Kidney (tissue), 14 donors: ENCODE results near the gene RAB6B. TPM values are rescaled to one million over a fixed set of nuclear protein-coding genes. Genes with fewer than 3 reads are reported as not detected.
A peak's percentile ranks its signal among the peaks of the same experiment; 100 is the strongest.

ENCODE experiments used
- DNase-seq, 5 donors: peaks; one replicate each; pipeline ENCODE4 v3.0.0-alpha.2; 2013 to 2020
- FAIRE-seq: peaks from 2 replicates; lab custom pipeline; 2012; peaks lifted over from hg19 to GRCh38; lab: Jason Lieb, UNC
- H3K27ac ChIP-seq, 2 donors: one replicate each; pipeline ENCODE4 v1.7.0; 2013; ENCODE audit warnings: low read depth in 2 of 2, low read length in 2 of 2, inconsistent platforms in 1 of 2
- H3K27me3 ChIP-seq: one replicate; pipeline ENCODE4 v1.7.1; 2013; ENCODE audit warnings: low read length, inconsistent platforms; ENCODE audit not compliant: control insufficient read depth, insufficient read depth
- H3K36me3 ChIP-seq, 3 donors: one replicate each; pipeline versions ENCODE4 v1.7.0 to v1.7.1; 2013; ENCODE audit warnings: low read length in 3 of 3, control low read depth in 1 of 3, inconsistent platforms in 1 of 3; ENCODE audit not compliant: insufficient read depth in 3 of 3, control insufficient read depth in 2 of 3
- H3K4me1 ChIP-seq, 3 donors: one replicate each; pipeline versions ENCODE4 v1.7.0 to v1.7.1; 2013; ENCODE audit warnings: low read length in 3 of 3, inconsistent platforms in 1 of 3, low read depth in 1 of 3; ENCODE audit not compliant: control insufficient read depth in 2 of 3, insufficient read depth in 2 of 3
- H3K4me3 ChIP-seq, 3 donors: one replicate each; pipeline versions ENCODE4 v1.7.0 to v1.8.1; 2013; ENCODE audit warnings: low read length in 3 of 3, control low read depth in 1 of 3, inconsistent platforms in 1 of 3
- H3K9ac ChIP-seq, 3 donors: one replicate each; pipeline versions ENCODE4 v1.7.0 to v1.7.1; 2013; ENCODE audit warnings: low read length in 3 of 3, control low read depth in 1 of 3, inconsistent platforms in 1 of 3
- H3K9me3 ChIP-seq, 3 donors: one replicate each; pipeline versions ENCODE4 v1.7.0 to v1.7.1; 2013; ENCODE audit warnings: low read length in 3 of 3, control low read depth in 1 of 3, inconsistent platforms in 1 of 3; ENCODE audit not compliant: control insufficient read depth in 2 of 3, insufficient read depth in 1 of 3
- intact Hi-C: fragments of 100-400 bp; cut with DNase I; formaldehyde crosslinking; loops from one replicate; pipeline ENCODE4 v1.11.1; 2022
- polyA plus RNA-seq: library from polyadenylated mRNA; stranded (reverse); fragments of 350-450 nt; fragmentation: Illumina TruSeq; extraction: RNeasy Lipid Tissue Mini Kit (QIAGEN cat#74804); gene quantifications from one replicate; pipeline ENCODE4 v1.2.3, GENCODE V29; 2014; ENCODE audit warnings: low read depth, low replicate concordance; ENCODE audit not compliant: insufficient read depth
- total RNA-seq: library from RNA; stranded (reverse); fragmentation: NEBNext Ultra II Directional; extraction: Animal tissue kit (Norgen Biotek cat#: 25700); gene quantifications from one replicate; pipeline ENCODE4 v1.2.1, GENCODE V29; 2021
- TF ChIP-seq, protein P1 (sequence below): IDR thresholded peaks from 3 replicates; pipeline ENCODE4 v1.5.1; 2012; ENCODE audit warnings: mild to moderate bottlenecking, moderate library complexity, borderline replicate concordance; ENCODE audit not compliant: insufficient read depth; ENCODE audit errors: extremely low read depth
- donor health status: control.
- donor health status: control.
- donor health status: control.
- donor health status: control.
- donor health status: control.
- donor health status: DM: yes; HTN: yes; CAD: no.
- donor health status: Normal renal cell carcinoma (clear cell type).

RAB6B gene
- total and polyA plus RNA-seq, 2 donors from 2014 or later = 6.6 to 17.7 TPM

DNA sequence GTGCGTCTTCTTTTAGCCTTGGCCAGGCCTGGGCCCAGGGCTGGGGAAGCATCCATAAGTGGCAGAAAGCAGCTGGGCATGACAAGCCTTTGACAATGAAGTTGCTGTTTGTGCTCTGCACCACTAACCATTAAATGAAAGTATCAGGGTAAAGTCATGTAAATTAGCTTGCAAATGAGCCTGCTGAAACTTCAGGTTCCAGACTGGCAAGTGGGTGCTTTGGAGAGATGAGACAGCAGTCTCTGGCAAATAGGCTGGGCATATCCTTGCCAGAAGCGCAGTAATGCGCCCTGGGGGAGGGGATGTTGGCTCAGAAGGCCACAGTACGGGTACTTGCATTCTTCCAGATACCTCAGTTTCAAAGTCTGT lies 40.7 kb downstream of the RAB6B start:
- intact Hi-C loops = no loop called here
- Histone ChIP-seq H3K36me3 (no peaks in the 10 kb centered on the region), H3K4me3 (no peak overlapping the region), H3K9ac (no peak overlapping the region), H3K9me3 (no peaks in the 10 kb centered on the region), H3K27ac (no peak overlapping the region), H3K4me1 (no peaks in the 10 kb centered on the region), H3K27me3 (no peaks in the 10 kb centered on the region)
- FAIRE-seq (no peak), DNase-seq (peak in 4 of 5 donors; percentile 3 to 17 (median 10))
- TF ChIP-seq, protein P1, sequence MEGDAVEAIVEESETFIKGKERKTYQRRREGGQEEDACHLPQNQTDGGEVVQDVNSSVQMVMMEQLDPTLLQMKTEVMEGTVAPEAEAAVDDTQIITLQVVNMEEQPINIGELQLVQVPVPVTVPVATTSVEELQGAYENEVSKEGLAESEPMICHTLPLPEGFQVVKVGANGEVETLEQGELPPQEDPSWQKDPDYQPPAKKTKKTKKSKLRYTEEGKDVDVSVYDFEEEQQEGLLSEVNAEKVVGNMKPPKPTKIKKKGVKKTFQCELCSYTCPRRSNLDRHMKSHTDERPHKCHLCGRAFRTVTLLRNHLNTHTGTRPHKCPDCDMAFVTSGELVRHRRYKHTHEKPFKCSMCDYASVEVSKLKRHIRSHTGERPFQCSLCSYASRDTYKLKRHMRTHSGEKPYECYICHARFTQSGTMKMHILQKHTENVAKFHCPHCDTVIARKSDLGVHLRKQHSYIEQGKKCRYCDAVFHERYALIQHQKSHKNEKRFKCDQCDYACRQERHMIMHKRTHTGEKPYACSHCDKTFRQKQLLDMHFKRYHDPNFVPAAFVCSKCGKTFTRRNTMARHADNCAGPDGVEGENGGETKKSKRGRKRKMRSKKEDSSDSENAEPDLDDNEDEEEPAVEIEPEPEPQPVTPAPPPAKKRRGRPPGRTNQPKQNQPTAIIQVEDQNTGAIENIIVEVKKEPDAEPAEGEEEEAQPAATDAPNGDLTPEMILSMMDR = no peak

DNA sequence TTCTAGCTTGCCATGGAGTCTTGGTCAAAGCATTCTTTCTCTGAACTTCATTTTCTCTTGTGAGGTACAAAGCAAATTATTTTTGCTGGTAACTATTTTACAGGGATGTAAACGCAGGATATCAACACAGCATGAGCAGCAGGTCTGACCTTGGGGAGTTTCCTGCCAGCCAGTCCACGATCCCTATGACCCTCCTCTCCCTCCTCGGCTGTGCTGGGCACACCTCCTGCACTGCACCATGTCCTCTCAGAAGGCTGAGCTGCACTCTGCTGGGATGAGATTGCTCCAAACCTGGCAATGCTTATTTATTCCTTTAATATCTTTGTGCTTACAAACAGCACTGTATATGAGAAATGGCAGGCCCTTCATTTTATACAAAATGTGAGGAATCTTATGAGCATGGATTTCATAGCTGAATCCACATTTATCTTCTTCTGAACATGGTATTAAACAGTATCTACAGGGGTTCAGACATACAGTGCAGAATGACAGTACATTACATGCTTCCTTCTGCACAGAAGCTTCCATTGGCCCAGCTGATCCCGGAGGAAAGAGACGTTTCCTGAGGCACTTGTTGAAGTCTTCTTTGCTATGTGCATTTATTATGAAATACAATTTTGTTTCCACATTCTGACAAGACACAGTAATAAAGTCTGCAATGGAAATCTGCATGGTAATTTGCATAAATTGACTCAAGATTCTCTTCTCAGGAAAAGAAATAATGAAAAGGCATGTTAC lies 41.2 kb downstream of the RAB6B start:
- H3K27me3 ChIP-seq = no peaks in the 10 kb centered on the region
- H3K4me1 ChIP-seq = no peaks in the 10 kb centered on the region
- TF ChIP-seq, protein P1 = no peak
- H3K9ac ChIP-seq = no peak overlapping the region
- H3K9me3 ChIP-seq = no peaks in the 10 kb centered on the region
- peak in 1 of 5 donors; percentile 5 for DNase-seq
- no peak for FAIRE-seq
- no peak overlapping the region for H3K4me3 ChIP-seq
- no peak overlapping the region for H3K27ac ChIP-seq
- no peaks in the 10 kb centered on the region for H3K36me3 ChIP-seq
- intact Hi-C loops = no loop called here

DNA sequence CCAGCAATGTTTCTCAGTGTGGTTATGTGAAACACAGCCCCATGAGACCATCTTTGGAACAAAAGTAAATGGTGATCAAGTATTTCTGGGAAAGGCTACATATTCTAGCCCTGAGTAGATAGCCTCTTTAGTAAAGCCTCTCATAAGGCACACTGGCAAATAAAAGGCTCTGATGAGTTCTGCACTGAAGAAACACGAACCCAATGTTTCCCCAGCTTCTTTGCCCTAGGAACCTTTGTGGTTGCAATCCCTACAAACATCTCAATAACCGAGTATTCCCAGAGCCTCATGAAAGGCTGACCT lies 41.8 kb downstream of the RAB6B start:
- no peak overlapping the region for H3K27ac ChIP-seq
- no peak overlapping the region for H3K9ac ChIP-seq
- H3K4me1 ChIP-seq = no peaks in the 10 kb centered on the region
- no peaks in the 10 kb centered on the region for H3K9me3 ChIP-seq
- intact Hi-C loops = no loop called here
- no peaks in the 10 kb centered on the region for H3K27me3 ChIP-seq
- no peak for FAIRE-seq
- peak in 1 of 5 donors; percentile 4 for DNase-seq
- no peak overlapping the region for H3K4me3 ChIP-seq
- TF ChIP-seq, protein P1 = no peak
- H3K36me3 ChIP-seq = no peaks in the 10 kb centered on the region
